Endodermal cell (in vitro differentiated cells): Measurements from ENCODE around the gene TCTN2. TPM values are rescaled to one million over a fixed set of nuclear protein-coding genes. Genes with fewer than 3 reads are reported as not detected.
A peak's percentile ranks its signal among the peaks of the same experiment; 100 is the strongest.

Source experiments
- DNase-seq: peaks from one replicate; pipeline ENCODE4 v3.0.0-alpha.2; 2017
- H3K27ac ChIP-seq: 2 replicates; pipeline ENCODE4 v1.5.1; 2013; ENCODE audit warnings: mild to moderate bottlenecking, low read depth, low read length, moderate library complexity
- H3K27me3 ChIP-seq: 2 replicates; pipeline ENCODE4 v1.6.1; 2013; ENCODE audit warnings: mild to moderate bottlenecking, low read length, moderate library complexity; ENCODE audit not compliant: insufficient read depth, control insufficient read depth, poor library complexity, severe bottlenecking
- H3K36me3 ChIP-seq: 2 replicates; pipeline ENCODE4 v1.7.0; 2013; ENCODE audit warnings: mild to moderate bottlenecking, low read length, moderate library complexity; ENCODE audit not compliant: control insufficient read depth, insufficient read depth
- H3K4me1 ChIP-seq: one replicate; pipeline ENCODE4 v1.7.0; 2013; ENCODE audit warnings: low read length; ENCODE audit not compliant: control insufficient read depth, insufficient read depth
- H3K4me3 ChIP-seq: 2 replicates; pipeline ENCODE4 v1.5.1; 2013; ENCODE audit warnings: mild to moderate bottlenecking, low read length, moderate library complexity
- H3K9ac ChIP-seq: 2 replicates; pipeline ENCODE4 v1.6.1; 2013; ENCODE audit warnings: mild to moderate bottlenecking, low read length, moderate library complexity; ENCODE audit not compliant: poor library complexity, severe bottlenecking; ENCODE audit errors: extremely low read depth
- H3K9me3 ChIP-seq: 2 replicates; pipeline ENCODE4 v1.6.1; 2013; ENCODE audit warnings: mild to moderate bottlenecking, low read length, moderate library complexity; ENCODE audit not compliant: control insufficient read depth
- H3K27ac Mint-ChIP-seq: 2 replicates; pipeline ENCODE4 v1.8.0; 2020; ENCODE audit warnings: mixed read lengths
- H3K27me3 Mint-ChIP-seq: 2 replicates; pipeline ENCODE4 v1.8.0; 2021; ENCODE audit warnings: mild to moderate bottlenecking, mixed read lengths; ENCODE audit not compliant: insufficient read depth
- H3K36me3 Mint-ChIP-seq: 2 replicates; pipeline ENCODE4 v1.8.0; 2020; ENCODE audit warnings: low read depth, mixed read lengths
- H3K4me1 Mint-ChIP-seq: 2 replicates; pipeline ENCODE4 v1.8.0; 2020; ENCODE audit warnings: mixed read lengths
- H3K4me3 Mint-ChIP-seq: 2 replicates; pipeline ENCODE4 v1.8.0; 2020; ENCODE audit warnings: mild to moderate bottlenecking, moderate library complexity, mixed read lengths
- H3K9me3 Mint-ChIP-seq: 2 replicates; pipeline ENCODE4 v1.8.0; 2020; ENCODE audit warnings: mild to moderate bottlenecking, mixed read lengths
- CTCF ChIP-seq: fragments of 200-600 bp; sonication (generic); conservative IDR thresholded peaks from 2 replicates; pipeline ENCODE4 v1.5.0; 2021; ENCODE audit warnings: antibody characterized with exemption, mild to moderate bottlenecking
- WGBS, 2 experiments: methylation state at CpG; one replicate each; pipeline versions ENCODE4 v1.1.5 to v1.1.7; 2013; ENCODE audit warnings: missing lambda C conversion rate in 2 of 2, mixed read lengths in 1 of 2; ENCODE audit not compliant: insufficient coverage in 1 of 2, insufficient read length in 1 of 2; 5-methylcytosine and 5-hydroxymethylcytosine counted together
- total RNA-seq, 2 donors: library from RNA; stranded (reverse); fragmentation: NEBNext Ultra II Directional in 1 of 2; extraction: Animal tissue kit (Norgen Biotek cat#: 25700) in 1 of 2; gene quantifications; 2 replicates in 1 of 2; 3 replicates in 1 of 2; pipeline ENCODE4 v1.2.1, GENCODE V29; 2021

TCTN2 gene
- total RNA-seq, 2 donors from 2014 or later = 19.2 to 25.6 TPM

- H3K27me3 Mint-ChIP-seq = no peaks in the 10 kb centered on the region
- H3K36me3 ChIP-seq = peaks cover 75% of the 10 kb centered on the region
- H3K4me1 ChIP-seq = no peaks in the 10 kb centered on the region
- H3K9me3 Mint-ChIP-seq = no peaks in the 10 kb centered on the region
- H3K4me3 ChIP-seq = no peak overlapping the region
- no peaks in the 10 kb centered on the region for H3K4me1 Mint-ChIP-seq
- H3K4me3 Mint-ChIP-seq = no peak overlapping the region
- H3K36me3 Mint-ChIP-seq = peaks cover 44% of the 10 kb centered on the region
- H3K27ac Mint-ChIP-seq = no peak overlapping the region
- no peak overlapping the region for H3K27ac ChIP-seq
- H3K27me3 ChIP-seq = no peaks in the 10 kb centered on the region
- DNase-seq = peak; percentile 76
- no peak overlapping the region for H3K9ac ChIP-seq
- H3K9me3 ChIP-seq = no peaks in the 10 kb centered on the region
- 95 to 98% methylated on average over 9 of the region's 9 CpGs for WGBS, 2 experiments
- TF ChIP-seq CTCF = peak; percentile 44
Observed at GRCh38 chr12:123657211-123657610, 13.7 kb upstream of the TCTN2 start.

- no peak for DNase-seq
- Histone ChIP-seq H3K9ac (no peak overlapping the region), H3K4me3 (no peak overlapping the region), H3K4me1 (no peaks in the 10 kb centered on the region), H3K27me3 (no peaks in the 10 kb centered on the region), H3K27ac (no peak overlapping the region), H3K9me3 (peaks cover 10% of the 10 kb centered on the region), H3K36me3 (peaks cover 63% of the 10 kb centered on the region)
- WGBS, 2 experiments = 100% methylated on average over 2 of the region's 5 CpGs; no CpG with 5 or more reads in 1 of the 2 experiments
- Mint-ChIP-seq H3K27ac (peak overlapping the region; percentile 48), H3K27me3 (no peaks in the 10 kb centered on the region), H3K4me1 (no peaks in the 10 kb centered on the region), H3K9me3 (peaks cover 6% of the 10 kb centered on the region), H3K36me3 (peaks cover 42% of the 10 kb centered on the region), H3K4me3 (no peak overlapping the region)
- TF ChIP-seq CTCF = no peak
Observed at GRCh38 chr12:123659996-123660727, 10.8 kb upstream of the TCTN2 start.

GRCh38 chr12:123667771-123668170 lies 3.1 kb upstream of the TCTN2 start:
- no peak for TF ChIP-seq CTCF

More at GRCh38 chr12:123667771-123668170, 3.1 kb upstream of the TCTN2 start:
- peaks cover 12% of the 10 kb centered on the region for H3K36me3 Mint-ChIP-seq
- DNase-seq = no peak
- peaks cover 5% of the 10 kb centered on the region for H3K4me1 Mint-ChIP-seq
- H3K9ac ChIP-seq = no peak overlapping the region
- no peaks in the 10 kb centered on the region for H3K27me3 Mint-ChIP-seq
- H3K4me3 ChIP-seq = no peak overlapping the region
- H3K4me3 Mint-ChIP-seq = no peak overlapping the region
- peaks cover 6% of the 10 kb centered on the region for H3K4me1 ChIP-seq
- peaks cover 8% of the 10 kb centered on the region for H3K36me3 ChIP-seq
- H3K27ac Mint-ChIP-seq = no peak overlapping the region
- H3K9me3 ChIP-seq = peaks cover 6% of the 10 kb centered on the region
- H3K27me3 ChIP-seq = no peaks in the 10 kb centered on the region
- no peak overlapping the region for H3K27ac ChIP-seq
- peaks cover 6% of the 10 kb centered on the region for H3K9me3 Mint-ChIP-seq
- WGBS, 2 experiments = 91 to 92% methylated on average over 8 of the region's 8 CpGs
